ENCODE data around the gene TRPM8. TPM values are rescaled to one million over a fixed set of nuclear protein-coding genes. Genes with fewer than 3 reads are reported as not detected.

The TRPM8 gene
- total RNA-seq, 1 donor from 2014 or later = 7.5 TPM

- Mint-ChIP-seq H3K4me3 (no peak overlapping the region), H3K36me3 (no peaks in the 10 kb centered on the region), H3K27ac (no peak overlapping the region), H3K27me3 (ENCODE audit: insufficient read depth, low read depth) (peaks cover 6% of the 10 kb centered on the region), H3K9me3 (peaks cover 5% of the 10 kb centered on the region), H3K4me1 (no peaks in the 10 kb centered on the region)
- Histone ChIP-seq H3F3A (ENCODE audit: low read depth) (no peaks in the 10 kb centered on the region), H4K20me1 (ENCODE audit: low read depth) (no peaks in the 10 kb centered on the region), H3K27ac (no peak overlapping the region), H3K4me2 (no peak overlapping the region), H3K36me3 (no peaks in the 10 kb centered on the region), H3K79me2 (ENCODE audit: low read depth) (no peaks in the 10 kb centered on the region), H3K9ac (no peak overlapping the region), H3K4me3 (no peak overlapping the region), H3K27me3 (peaks cover 47% of the 10 kb centered on the region), H2AFZ (replicated peaks) (no peak overlapping the region), H3K9me3 (ENCODE audit: low read depth) (no peaks in the 10 kb centered on the region), H3K4me1 (no peaks in the 10 kb centered on the region)
- no peak for DNase-seq (ENCODE audit: low spot score)
- TF ChIP-seq EZH2phosphoT487 (IDR thresholded peaks at IDR 0.05) = no peak
- no peak for TF ChIP-seq EZH2 (IDR thresholded peaks at IDR 0.05)
- no peak for TF ChIP-seq CTCF (IDR thresholded peaks at IDR 0.05)
Measured at GRCh38 chr2:233901884-233902283, 15.3 kb upstream of the TRPM8 start.

GRCh38 chr2:233905945-233906344, 11.2 kb upstream of the TRPM8 start:
- Mint-ChIP-seq H3K9me3 (peaks cover 8% of the 10 kb centered on the region), H3K27ac (no peak overlapping the region), H3K36me3 (no peaks in the 10 kb centered on the region), H3K4me3 (no peak overlapping the region), H3K4me1 (no peaks in the 10 kb centered on the region), H3K27me3 (ENCODE audit: insufficient read depth, low read depth) (peaks cover 6% of the 10 kb centered on the region)
- Histone ChIP-seq H3F3A (ENCODE audit: low read depth) (no peaks in the 10 kb centered on the region), H3K4me2 (no peak overlapping the region), H3K27ac (no peak overlapping the region), H3K4me1 (no peaks in the 10 kb centered on the region), H2AFZ (replicated peaks) (no peak overlapping the region), H3K27me3 (peaks cover 19% of the 10 kb centered on the region), H3K9me3 (ENCODE audit: low read depth) (no peaks in the 10 kb centered on the region), H3K9ac (no peak overlapping the region), H4K20me1 (ENCODE audit: low read depth) (no peaks in the 10 kb centered on the region), H3K79me2 (ENCODE audit: low read depth) (no peaks in the 10 kb centered on the region), H3K4me3 (no peak overlapping the region), H3K36me3 (no peaks in the 10 kb centered on the region)
- TF ChIP-seq EZH2phosphoT487 (IDR thresholded peaks at IDR 0.05) (no peak), EZH2 (IDR thresholded peaks at IDR 0.05) (no peak), CTCF (IDR thresholded peaks at IDR 0.05) (no peak)
- no peak for DNase-seq (ENCODE audit: low spot score)

- H3K27me3 ChIP-seq = peaks cover 23% of the 10 kb centered on the region
- H3K27ac Mint-ChIP-seq = no peak overlapping the region
- H3K9me3 Mint-ChIP-seq = peaks cover 8% of the 10 kb centered on the region
- no peaks in the 10 kb centered on the region for H3K79me2 ChIP-seq (ENCODE audit: low read depth)
- no peaks in the 10 kb centered on the region for H3K9me3 ChIP-seq (ENCODE audit: low read depth)
- H3F3A ChIP-seq (ENCODE audit: low read depth) = no peaks in the 10 kb centered on the region
- H4K20me1 ChIP-seq (ENCODE audit: low read depth) = no peaks in the 10 kb centered on the region
- H2AFZ ChIP-seq (replicated peaks) = no peak overlapping the region
- no peak overlapping the region for H3K4me3 ChIP-seq
- H3K4me3 Mint-ChIP-seq = no peak overlapping the region
- no peak for TF ChIP-seq EZH2phosphoT487 (IDR thresholded peaks at IDR 0.05)
- no peak for TF ChIP-seq EZH2 (IDR thresholded peaks at IDR 0.05)
- TF ChIP-seq CTCF (IDR thresholded peaks at IDR 0.05) = no peak
- H3K36me3 Mint-ChIP-seq = no peaks in the 10 kb centered on the region
- H3K9ac ChIP-seq = no peak overlapping the region
- no peaks in the 10 kb centered on the region for H3K4me1 ChIP-seq
- no peaks in the 10 kb centered on the region for H3K36me3 ChIP-seq
- DNase-seq (ENCODE audit: low spot score) = no peak
- H3K4me2 ChIP-seq = no peak overlapping the region
- no peak overlapping the region for H3K27ac ChIP-seq
- peaks cover 6% of the 10 kb centered on the region for H3K27me3 Mint-ChIP-seq (ENCODE audit: insufficient read depth, low read depth)
- no peaks in the 10 kb centered on the region for H3K4me1 Mint-ChIP-seq
Measured at GRCh38 chr2:233907627-233908026, 9.5 kb upstream of the TRPM8 start.

Measured in neural progenitor cell (in vitro differentiated cells).